ENCODE results near the gene ABCD2.

DNA sequence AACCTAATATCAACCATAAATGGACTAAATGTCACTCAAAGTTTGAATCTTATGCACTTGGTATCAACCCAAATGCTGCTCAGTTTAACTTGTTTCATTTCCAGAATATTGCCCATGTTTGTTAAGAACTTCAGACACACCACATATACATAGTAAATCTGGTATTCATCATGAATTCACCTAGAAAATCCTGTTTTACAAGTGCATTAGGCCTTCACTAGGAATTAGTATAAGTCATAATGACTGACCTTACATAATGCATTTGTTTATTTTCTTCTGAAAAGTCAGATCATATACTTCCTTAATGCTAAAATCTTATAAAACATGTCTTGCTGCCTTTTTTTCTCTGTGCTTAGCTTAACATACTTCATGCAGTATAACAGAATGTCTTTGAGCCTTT lies 66.1 kb downstream of the ABCD2 start:
- no peak for TF ChIP-seq CTCF (IDR thresholded peaks at IDR 0.05)
- no peak for TF ChIP-seq POLR2A (IDR thresholded peaks at IDR 0.05)

Data from breast epithelium (tissue), 3 donors.